Esophagus (tissue), 2 donors: ENCODE data around the gene EIF4G3. TPM values are rescaled to one million over a fixed set of nuclear protein-coding genes. Genes with fewer than 3 reads are reported as not detected.
"Not testable (repeated sequence)": the region's sequence is repeated elsewhere in the genome, so short reads cannot be mapped to it uniquely, and the experiment has no call there.

Source experiments
- H3K27ac ChIP-seq, 2 donors: one replicate each; pipeline ENCODE4 v1.5.1; 2013; ENCODE audit warnings: low read depth in 2 of 2, mild to moderate bottlenecking in 2 of 2, inconsistent platforms in 1 of 2, low read length in 1 of 2, moderate library complexity in 1 of 2
- H3K27me3 ChIP-seq, 2 donors: one replicate each; pipeline ENCODE4 v1.6.1; 2013; ENCODE audit warnings: low read length in 2 of 2, control low read depth in 1 of 2, mild to moderate bottlenecking in 1 of 2; ENCODE audit not compliant: insufficient read depth in 2 of 2, control insufficient read depth in 1 of 2
- H3K36me3 ChIP-seq, 2 donors: one replicate each; pipeline ENCODE4 v1.6.1; 2013; ENCODE audit warnings: low read length in 1 of 2; ENCODE audit not compliant: control insufficient read depth in 2 of 2, insufficient read depth in 2 of 2
- H3K4me1 ChIP-seq, 2 donors: one replicate each; pipeline ENCODE4 v1.6.1; 2013; ENCODE audit warnings: low read length in 1 of 2; ENCODE audit not compliant: control insufficient read depth in 2 of 2, insufficient read depth in 2 of 2
- H3K4me3 ChIP-seq, 2 donors: one replicate each; pipeline ENCODE4 v1.5.1; 2013; ENCODE audit warnings: low read length in 2 of 2, mild to moderate bottlenecking in 2 of 2, low read depth in 1 of 2, moderate library complexity in 1 of 2
- H3K9me3 ChIP-seq, 2 donors: one replicate each; pipeline ENCODE4 v1.6.1; 2013; ENCODE audit warnings: mild to moderate bottlenecking in 2 of 2, low read depth in 1 of 2, low read length in 1 of 2, moderate library complexity in 1 of 2; ENCODE audit not compliant: control insufficient read depth in 2 of 2, insufficient read depth in 1 of 2
- WGBS, 2 donors: extraction: QIAGEN DNeasy Blood & Tissue Kit; methylation state at CpG; one replicate each; pipeline ENCODE4 v1.1.7; 2013; 5-methylcytosine and 5-hydroxymethylcytosine counted together
- polyA plus RNA-seq, 2 donors: library from polyadenylated mRNA; stranded (reverse); fragments of 200-250 nt; gene quantifications; one replicate each; pipeline ENCODE4 v1.2.3, GENCODE V29; 2013
- donor health status: healthy with polysubstance abuse.
- donor health status: Bipolar disorder and iron deficiency.

The EIF4G3 gene
- 10 to 100 TPM; 15.7 to 22.3 TPM for polyA plus RNA-seq

GRCh38 chr1:21176586-21177555 lies at the start of gene EIF4G3:
TSS of gene EIF4G3 (minus strand) at chr1:21176897. CDS start at chr1:21002742, 174,155 bp downstream.
- H3K4me1 ChIP-seq = no peaks in the 10 kb centered on the region
- H3K27me3 ChIP-seq = no peaks in the 10 kb centered on the region

GRCh38 chr1:21225065-21225464 lies 48.4 kb upstream of the EIF4G3 start:
- no peaks in the 10 kb centered on the region for H3K9me3 ChIP-seq
- no peaks in the 10 kb centered on the region for H3K27me3 ChIP-seq
- H3K4me1 ChIP-seq = no peaks in the 10 kb centered on the region
- peaks cover 13 to 35% of the 10 kb centered on the region in 2 donors for H3K36me3 ChIP-seq
- no peak overlapping the region for H3K4me3 ChIP-seq
- no peak overlapping the region for H3K27ac ChIP-seq
- WGBS, 2 donors = 95 to 97% methylated on average over 33 of the region's 33 CpGs

More at GRCh38 chr1:21176586-21177555, at the start of gene EIF4G3:
- Histone ChIP-seq H3K27ac (peak within 1 kb of the TSS; percentile 91 to 96), H3K9me3 (no peaks in the 10 kb centered on the region), H3K36me3 (no peaks in the 10 kb centered on the region), H3K4me3 (peak within 1 kb of the TSS; percentile 90 to 92)
- 2% methylated on average over 79 to 90 of the region's 90 CpGs for WGBS, 2 donors

- no peak overlapping the region for H3K4me3 ChIP-seq
- H3K27me3 ChIP-seq = no peaks in the 10 kb centered on the region
- 75 to 80% methylated on average over 7 of the region's 7 CpGs for WGBS, 2 donors
- no peaks in the 10 kb centered on the region for H3K4me1 ChIP-seq
- H3K36me3 ChIP-seq = peaks cover 6 to 33% of the 10 kb centered on the region in 2 donors
- H3K27ac ChIP-seq = no peak overlapping the region
- H3K9me3 ChIP-seq = no peaks in the 10 kb centered on the region
Measured at GRCh38 chr1:21220815-21221214, 44.1 kb upstream of the EIF4G3 start.

GRCh38 chr1:21219674-21220073 lies 43.0 kb upstream of the EIF4G3 start:
- Histone ChIP-seq H3K4me1 (no peaks in the 10 kb centered on the region), H3K4me3 (no peak overlapping the region), H3K9me3 (no peaks in the 10 kb centered on the region), H3K36me3 (peaks cover under 1 to 26% of the 10 kb centered on the region in 2 donors), H3K27ac (no peak overlapping the region), H3K27me3 (no peaks in the 10 kb centered on the region)
- 91 to 94% methylated on average over 21 of the region's 21 CpGs for WGBS, 2 donors

- WGBS, 2 donors = 87 to 89% methylated on average over 20 of the region's 20 CpGs
- Histone ChIP-seq H3K36me3 (peaks cover 0 to 25% of the 10 kb centered on the region in 2 donors), H3K4me3 (no peak overlapping the region)
Measured at GRCh38 chr1:21217812-21218596, 41.3 kb upstream of the EIF4G3 start.

GRCh38 chr1:21216835-21217811 lies 40.4 kb upstream of the EIF4G3 start:
- WGBS, 2 donors = 80 to 83% methylated on average over 19 of the region's 19 CpGs
- Histone ChIP-seq H3K4me3 (no peak overlapping the region), H3K27me3 (no peaks in the 10 kb centered on the region), H3K27ac (no peak overlapping the region), H3K9me3 (no peaks in the 10 kb centered on the region), H3K36me3 (peaks cover 0 to 22% of the 10 kb centered on the region in 2 donors), H3K4me1 (no peaks in the 10 kb centered on the region)

More at GRCh38 chr1:21217812-21218596, 41.3 kb upstream of the EIF4G3 start:
- no peaks in the 10 kb centered on the region for H3K4me1 ChIP-seq
- H3K9me3 ChIP-seq = no peaks in the 10 kb centered on the region
- no peaks in the 10 kb centered on the region for H3K27me3 ChIP-seq
- H3K27ac ChIP-seq = no peak overlapping the region

- no peak overlapping the region for H3K4me3 ChIP-seq
- no peaks in the 10 kb centered on the region for H3K27me3 ChIP-seq
- WGBS, 2 donors = 54 to 55% methylated on average over 3 of the region's 3 CpGs
- H3K4me1 ChIP-seq = no peaks in the 10 kb centered on the region
- no peak overlapping the region for H3K27ac ChIP-seq
- no peaks in the 10 kb centered on the region for H3K36me3 ChIP-seq
- H3K9me3 ChIP-seq = no peaks in the 10 kb centered on the region
Measured at GRCh38 chr1:21212126-21212525, 35.4 kb upstream of the EIF4G3 start.

GRCh38 chr1:21208137-21208700 lies 31.5 kb upstream of the EIF4G3 start:
- not testable (repeated sequence) for H3K27me3 ChIP-seq, H3K4me1 ChIP-seq, H3K36me3 ChIP-seq, H3K4me3 ChIP-seq, H3K9me3 ChIP-seq, H3K27ac ChIP-seq
- 82 to 84% methylated on average over 6 of the region's 6 CpGs for WGBS, 2 donors
